DND-41 (cell line): ENCODE data around the gene SGCE.

Source experiments
- ATAC-seq: fragments of 200-7000 bp; cut with Tn5 transposase; 3 replicates; pipeline ENCODE4 v1.9.1; 2021; ENCODE audit warnings: low read depth; ENCODE audit not compliant: insufficient read depth
- DNase-seq: peaks from one replicate; pipeline ENCODE4 v3.0.0-alpha.2; 2020
- H2AFZ ChIP-seq: 2 replicates; pipeline ENCODE4 v1.6.0; 2012; ENCODE audit warnings: low read depth, low read length
- H3K27ac ChIP-seq: 2 replicates; pipeline ENCODE4 v1.5.1; 2012; ENCODE audit warnings: low read length, inconsistent platforms
- H3K27me3 ChIP-seq: fragments of 200-600 bp; sonication (generic); 2 replicates; pipeline ENCODE4 v1.6.0; 2012; ENCODE audit warnings: low read length, mild to moderate bottlenecking, inconsistent platforms; ENCODE audit not compliant: insufficient read depth, poor library complexity
- H3K36me3 ChIP-seq: 2 replicates; pipeline ENCODE4 v1.5.1; 2012; ENCODE audit warnings: low read length, inconsistent platforms; ENCODE audit not compliant: insufficient read depth
- H3K4me1 ChIP-seq: 2 replicates; pipeline ENCODE4 v1.5.1; 2012; ENCODE audit warnings: mild to moderate bottlenecking, low read length; ENCODE audit not compliant: insufficient read depth
- H3K4me2 ChIP-seq: 2 replicates; pipeline ENCODE4 v1.6.0; 2012; ENCODE audit warnings: mild to moderate bottlenecking, moderate library complexity, low read length, inconsistent platforms; ENCODE audit not compliant: insufficient read depth
- H3K4me3 ChIP-seq, 2 experiments: fragments of 200-600 bp in 1 of 2; shearing (Covaris generic) in 1 of 2; 2 replicates each; pipeline ENCODE4 v1.5.1; 2012 to 2016; ENCODE audit warnings: inconsistent platforms in 2 of 2, low read length in 2 of 2, mild to moderate bottlenecking in 2 of 2, low read depth in 1 of 2, moderate library complexity in 1 of 2
- H3K79me2 ChIP-seq: 2 replicates; pipeline ENCODE4 v1.6.0; 2012; ENCODE audit warnings: low read length, inconsistent platforms; ENCODE audit not compliant: insufficient read depth
- H3K9ac ChIP-seq: 2 replicates; pipeline ENCODE4 v1.6.0; 2012; ENCODE audit warnings: low read depth, mild to moderate bottlenecking, inconsistent platforms, low read length, moderate library complexity
- H3K9me3 ChIP-seq: 2 replicates; pipeline ENCODE4 v1.5.1; 2012; ENCODE audit warnings: low read length, moderate library complexity, mild to moderate bottlenecking, inconsistent platforms; ENCODE audit not compliant: insufficient read depth, severe bottlenecking
- H4K20me1 ChIP-seq: 2 replicates; pipeline ENCODE4 v1.6.0; 2012; ENCODE audit warnings: low read length; ENCODE audit not compliant: insufficient read depth
- EZH2 ChIP-seq: IDR thresholded peaks from 3 replicates; pipeline ENCODE4 v1.6.1; 2012; ENCODE audit warnings: borderline replicate concordance, low read depth, mild to moderate bottlenecking, moderate library complexity, low read length, inconsistent platforms; ENCODE audit not compliant: severe bottlenecking
- TF ChIP-seq, protein P1 (sequence below): IDR thresholded peaks from 2 replicates; pipeline ENCODE4 v1.5.1; 2012; ENCODE audit warnings: borderline replicate concordance, low read length, moderate library complexity, mild to moderate bottlenecking; ENCODE audit not compliant: poor library complexity, severe bottlenecking; ENCODE audit errors: extremely low read depth

The SGCE gene

DNA sequence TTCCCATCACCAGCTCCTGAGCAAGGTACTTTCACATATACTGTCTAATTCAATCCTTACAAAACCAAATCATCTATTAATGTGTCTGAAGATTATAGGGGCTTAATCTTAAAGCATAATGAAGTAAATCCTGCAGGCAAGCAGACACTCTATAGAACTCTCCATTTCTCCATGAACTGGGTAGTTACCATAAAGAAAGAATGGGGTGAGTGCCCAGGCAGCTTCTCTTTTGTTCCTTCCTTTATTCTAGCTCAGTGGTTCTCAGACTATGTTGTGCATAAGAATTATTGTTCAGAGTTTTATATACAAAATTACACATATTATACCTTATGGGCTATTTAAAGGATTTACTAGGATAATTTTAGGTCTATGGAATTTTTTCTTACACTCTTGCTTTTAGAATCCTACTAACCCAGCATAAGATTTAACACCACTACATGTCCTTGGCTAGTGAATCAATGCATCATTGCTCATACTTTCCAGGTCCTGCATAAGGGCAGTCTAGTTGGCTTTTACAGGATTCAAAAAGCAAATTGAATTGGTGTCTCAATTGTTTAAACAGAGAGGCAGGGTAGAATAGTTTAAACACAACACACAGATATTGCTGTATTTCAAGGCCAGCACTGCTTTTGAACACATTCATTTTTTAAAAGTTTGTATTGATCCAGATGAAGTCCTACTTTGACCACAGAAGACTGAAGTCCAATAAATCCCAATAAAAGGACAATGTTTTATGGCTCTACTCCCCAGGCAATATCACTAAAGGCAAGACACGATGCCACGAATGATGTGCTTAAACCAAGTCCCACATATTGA is 12.9 kb downstream of the SGCE start:
- no peak overlapping the region for H3K4me2 ChIP-seq
- H3K9me3 ChIP-seq, result no peaks in the 10 kb centered on the region
- no peaks in the 10 kb centered on the region for H3K36me3 ChIP-seq
- H3K27ac ChIP-seq, result no peak overlapping the region
- H3K79me2 ChIP-seq, result no peaks in the 10 kb centered on the region
- H2AFZ ChIP-seq, result no peak overlapping the region
- DNase-seq (no peak), ATAC-seq (no peak)
- H3K4me1 ChIP-seq, result no peaks in the 10 kb centered on the region
- H3K9ac ChIP-seq, result no peak overlapping the region
- no peak overlapping the region for H3K4me3 ChIP-seq
- no peaks in the 10 kb centered on the region for H4K20me1 ChIP-seq
- TF ChIP-seq, protein P1, sequence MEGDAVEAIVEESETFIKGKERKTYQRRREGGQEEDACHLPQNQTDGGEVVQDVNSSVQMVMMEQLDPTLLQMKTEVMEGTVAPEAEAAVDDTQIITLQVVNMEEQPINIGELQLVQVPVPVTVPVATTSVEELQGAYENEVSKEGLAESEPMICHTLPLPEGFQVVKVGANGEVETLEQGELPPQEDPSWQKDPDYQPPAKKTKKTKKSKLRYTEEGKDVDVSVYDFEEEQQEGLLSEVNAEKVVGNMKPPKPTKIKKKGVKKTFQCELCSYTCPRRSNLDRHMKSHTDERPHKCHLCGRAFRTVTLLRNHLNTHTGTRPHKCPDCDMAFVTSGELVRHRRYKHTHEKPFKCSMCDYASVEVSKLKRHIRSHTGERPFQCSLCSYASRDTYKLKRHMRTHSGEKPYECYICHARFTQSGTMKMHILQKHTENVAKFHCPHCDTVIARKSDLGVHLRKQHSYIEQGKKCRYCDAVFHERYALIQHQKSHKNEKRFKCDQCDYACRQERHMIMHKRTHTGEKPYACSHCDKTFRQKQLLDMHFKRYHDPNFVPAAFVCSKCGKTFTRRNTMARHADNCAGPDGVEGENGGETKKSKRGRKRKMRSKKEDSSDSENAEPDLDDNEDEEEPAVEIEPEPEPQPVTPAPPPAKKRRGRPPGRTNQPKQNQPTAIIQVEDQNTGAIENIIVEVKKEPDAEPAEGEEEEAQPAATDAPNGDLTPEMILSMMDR, result no peak
- no peak for TF ChIP-seq EZH2
- no peaks in the 10 kb centered on the region for H3K27me3 ChIP-seq

DNA sequence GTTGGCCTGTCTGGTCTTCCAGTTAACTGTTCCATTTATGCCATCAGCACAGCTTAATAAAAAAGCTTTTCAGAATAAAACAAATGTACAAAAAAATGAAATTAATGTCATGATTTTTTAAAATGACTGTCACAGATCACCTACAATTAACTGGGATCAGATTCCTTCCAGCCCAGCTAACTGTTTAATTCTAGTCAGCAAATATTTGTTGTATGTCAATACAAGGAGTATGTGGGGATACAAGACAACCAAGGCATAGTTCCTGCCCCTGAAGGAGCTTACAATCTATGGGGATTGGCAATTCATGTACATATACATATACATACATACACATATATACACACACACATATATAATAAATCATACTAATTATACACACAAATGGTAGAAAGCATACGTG is 16.5 kb downstream of the SGCE start:
- H3K4me3 ChIP-seq, result no peak overlapping the region
- H3K4me2 ChIP-seq, result no peak overlapping the region
- no peaks in the 10 kb centered on the region for H4K20me1 ChIP-seq
- DNase-seq, result no peak
- no peaks in the 10 kb centered on the region for H3K27me3 ChIP-seq
- no peaks in the 10 kb centered on the region for H3K9me3 ChIP-seq
- ATAC-seq, result no peak
- H3K4me1 ChIP-seq, result no peaks in the 10 kb centered on the region
- no peak overlapping the region for H3K27ac ChIP-seq
- H3K36me3 ChIP-seq, result no peaks in the 10 kb centered on the region
- TF ChIP-seq, protein P1, result no peak
- no peak for TF ChIP-seq EZH2
- no peaks in the 10 kb centered on the region for H3K79me2 ChIP-seq
- no peak overlapping the region for H3K9ac ChIP-seq
- H2AFZ ChIP-seq, result no peak overlapping the region

DNA sequence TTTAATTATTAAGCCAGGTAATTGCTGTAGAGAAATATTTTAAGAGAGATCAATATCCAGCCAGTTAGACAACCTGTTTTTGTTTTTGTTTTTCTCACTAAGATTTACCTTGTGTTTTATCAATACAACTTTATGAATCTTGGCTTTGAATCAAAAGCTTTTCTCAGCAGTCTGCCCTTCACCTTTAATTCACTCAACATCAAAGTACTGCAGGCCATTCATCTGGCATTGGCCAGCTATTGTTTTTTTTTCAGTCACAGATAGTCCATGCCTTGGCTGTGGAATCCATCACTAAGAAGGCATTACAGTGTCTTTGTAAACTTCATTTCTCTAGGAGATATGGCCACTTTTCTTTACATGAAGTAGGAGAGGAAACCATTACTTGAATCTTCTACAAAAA is 20.2 kb downstream of the SGCE start:
- Histone ChIP-seq H3K4me3 (no peak overlapping the region), H3K4me2 (no peak overlapping the region), H3K9ac (no peak overlapping the region), H3K79me2 (no peaks in the 10 kb centered on the region), H3K27me3 (no peaks in the 10 kb centered on the region), H3K27ac (no peak overlapping the region), H3K36me3 (no peaks in the 10 kb centered on the region), H2AFZ (no peak overlapping the region), H3K4me1 (no peaks in the 10 kb centered on the region), H3K9me3 (no peaks in the 10 kb centered on the region), H4K20me1 (no peaks in the 10 kb centered on the region)
- DNase-seq (no peak), ATAC-seq (no peak)
- TF ChIP-seq, protein P1, result no peak
- no peak for TF ChIP-seq EZH2

DNA sequence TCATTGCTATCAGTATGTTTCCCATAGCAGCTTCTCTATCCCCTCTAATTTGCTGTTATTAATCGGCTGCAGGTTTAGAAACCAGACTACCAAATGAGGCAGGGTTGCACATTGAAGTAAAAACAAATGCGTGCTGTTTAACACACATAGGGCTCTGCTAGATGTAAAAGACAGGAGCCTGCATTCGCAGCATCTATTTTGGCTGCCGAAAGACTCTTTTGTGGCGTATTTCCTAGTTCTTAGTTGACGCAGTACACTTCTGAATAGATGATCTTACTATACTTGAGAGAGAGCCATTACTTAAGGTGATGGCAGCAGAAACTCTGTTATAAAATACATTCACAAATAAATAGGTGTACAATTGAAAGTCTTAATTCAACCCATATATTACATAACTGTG is 21.4 kb downstream of the SGCE start:
- Histone ChIP-seq H3K9ac (no peak overlapping the region), H3K9me3 (no peaks in the 10 kb centered on the region), H3K36me3 (no peaks in the 10 kb centered on the region), H3K4me1 (no peaks in the 10 kb centered on the region), H3K79me2 (no peaks in the 10 kb centered on the region), H3K27me3 (no peaks in the 10 kb centered on the region), H2AFZ (no peak overlapping the region), H4K20me1 (no peaks in the 10 kb centered on the region), H3K4me2 (no peak overlapping the region), H3K27ac (no peak overlapping the region), H3K4me3 (no peak overlapping the region)
- TF ChIP-seq, protein P1, result no peak
- no peak for TF ChIP-seq EZH2
- DNase-seq, result no peak
- ATAC-seq, result no peak
